PC-3 (cell line): ENCODE measurements around the gene SMYD1. TPM values are rescaled to one million over a fixed set of nuclear protein-coding genes. Genes with fewer than 3 reads are reported as not detected.

Experiments
- ATAC-seq: fragments of 200-7000 bp; cut with Tn5 transposase; 2 replicates; pipeline ENCODE4 v1.9.1; 2020; ENCODE audit warnings: mild to moderate bottlenecking, moderate library complexity
- BruUV-seq: library from RNA; stranded (reverse); fragments of 400-500 nt; replicated peaks from 2 replicates; lab custom pipeline; 2021; lab: Mats Ljungman, UMichigan
- CTCF ChIA-PET: fragments of 300-600 bp; sonication (Branson Sonifier 250); formaldehyde crosslinking; loops from one replicate; lab custom pipeline; 2022; ENCODE audit warnings: antibody characterized with exemption; lab: Charles Lee
- POLR2A ChIA-PET: fragments of 300-600 bp; sonication (Branson Sonifier 250); formaldehyde crosslinking; loops from one replicate; lab custom pipeline; 2022; ENCODE audit warnings: antibody characterized with exemption; ENCODE audit not compliant: unreplicated experiment; lab: Charles Lee
- DNase-seq: peaks from one replicate; pipeline ENCODE4 v3.0.0-alpha.2; 2015
- H2AFZ ChIP-seq: fragments of 300-600 bp; sonication (generic); 2 replicates; pipeline ENCODE4 v1.6.0; 2016; ENCODE audit warnings: antibody characterized with exemption, low read length
- H3F3A ChIP-seq: fragments of 300-600 bp; sonication (generic); one replicate; pipeline ENCODE4 v1.6.0; 2017; ENCODE audit warnings: antibody characterized with exemption, low read length, control low read depth, mild to moderate bottlenecking; ENCODE audit not compliant: unreplicated experiment
- H3K27ac ChIP-seq: fragments of 300-600 bp; sonication (generic); 2 replicates; pipeline ENCODE4 v1.5.1; 2016; ENCODE audit warnings: mild to moderate bottlenecking, low read length
- H3K27me3 ChIP-seq: fragments of 300-600 bp; sonication (generic); 2 replicates; pipeline ENCODE4 v1.6.1; 2016; ENCODE audit warnings: low read length, mixed read lengths
- H3K36me3 ChIP-seq: fragments of 300-600 bp; sonication (generic); 2 replicates; pipeline ENCODE4 v1.6.1; 2016; ENCODE audit warnings: low read depth, mixed run types, low read length, mixed read lengths
- H3K4me1 ChIP-seq: fragments of 300-600 bp; sonication (generic); 2 replicates; pipeline ENCODE4 v1.5.1; 2016; ENCODE audit warnings: low read length; ENCODE audit not compliant: insufficient read depth
- H3K4me2 ChIP-seq: fragments of 300-600 bp; sonication (generic); 2 replicates; pipeline ENCODE4 v1.6.0; 2016; ENCODE audit warnings: low read length
- H3K4me3 ChIP-seq: fragments of 300-600 bp; sonication (generic); 2 replicates; pipeline ENCODE4 v1.5.1; 2016; ENCODE audit warnings: mild to moderate bottlenecking, low read length, mixed read lengths
- H3K79me2 ChIP-seq: fragments of 300-600 bp; sonication (generic); 2 replicates; pipeline ENCODE4 v1.6.1; 2017; ENCODE audit warnings: low read length, mixed read lengths
- H3K9ac ChIP-seq: fragments of 300-600 bp; sonication (generic); 2 replicates; pipeline ENCODE4 v1.6.0; 2016; ENCODE audit warnings: mild to moderate bottlenecking, low read length
- H3K9me2 ChIP-seq: fragments of 300-600 bp; sonication (generic); replicated peaks from 2 replicates; pipeline ENCODE4 v1.6.1; 2016; ENCODE audit warnings: mixed run types, low read length, mixed read lengths
- H3K9me3 ChIP-seq: fragments of 300-600 bp; sonication (generic); 2 replicates; pipeline ENCODE4 v1.6.1; 2016; ENCODE audit warnings: low read length, mixed read lengths
- H4K20me1 ChIP-seq: fragments of 300-600 bp; sonication (generic); 2 replicates; pipeline ENCODE4 v1.6.1; 2016; ENCODE audit warnings: low read length, mixed read lengths
- EZH2 ChIP-seq: fragments of 300-600 bp; sonication (generic); IDR thresholded peaks from one replicate; pipeline ENCODE4 v1.6.1; 2017; ENCODE audit warnings: antibody characterized with exemption, mild to moderate bottlenecking, low read length; ENCODE audit not compliant: unreplicated experiment
- EZH2phosphoT487 ChIP-seq: fragments of 300-600 bp; sonication (generic); IDR thresholded peaks from 2 replicates; pipeline ENCODE4 v1.6.1; 2018; ENCODE audit warnings: mild to moderate bottlenecking, antibody characterized with exemption, low read length, borderline replicate concordance
- intact Hi-C: fragments of 100-400 bp; cut with micrococcal nuclease; formaldehyde crosslinking; loops from 2 replicates; pipeline ENCODE4 v1.9.0; 2023
- total RNA-seq: library from RNA; depleted of rRNA; stranded (reverse); fragments of >200 nt; gene quantifications from 2 replicates; pipeline ENCODE4 v1.2.3, GENCODE V29; 2014
- TF ChIP-seq, protein P1 (sequence below): fragments of 300-600 bp; sonication (generic); conservative IDR thresholded peaks from 2 replicates; pipeline ENCODE4 v1.5.1; 2017; ENCODE audit warnings: antibody characterized with exemption, low read depth, mild to moderate bottlenecking, low read length

Gene SMYD1
- total RNA-seq, 1 experiment from 2014 or later: not detected

DNA sequence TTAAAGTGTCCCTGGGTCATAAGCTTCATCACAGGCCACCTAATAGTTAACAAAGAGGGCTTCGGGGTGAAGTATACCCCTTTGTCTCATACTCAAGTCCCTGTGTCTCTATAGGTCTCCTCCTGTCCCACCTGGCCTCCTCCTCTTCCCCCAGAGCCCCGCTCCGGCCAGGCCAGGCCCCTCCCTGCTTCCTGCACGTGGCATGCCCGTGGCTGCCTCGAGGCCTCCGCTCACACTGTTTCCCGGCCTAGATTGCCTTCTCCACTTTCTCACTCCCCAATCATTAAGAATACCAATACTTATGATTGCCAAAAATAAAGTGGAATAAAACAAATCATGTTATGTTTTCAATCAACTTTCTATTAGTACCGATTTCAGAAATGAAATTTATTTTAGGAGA is 18.8 kb downstream of the SMYD1 start:
- H3K36me3 ChIP-seq: no peaks in the 10 kb centered on the region
- no peaks in the 10 kb centered on the region for H3F3A ChIP-seq
- DNase-seq (no peak), ATAC-seq (no peak)
- H3K9me2 ChIP-seq: no peaks in the 10 kb centered on the region
- H4K20me1 ChIP-seq: no peaks in the 10 kb centered on the region
- no peaks in the 10 kb centered on the region for H3K4me1 ChIP-seq
- no peak overlapping the region for H3K4me2 ChIP-seq
- ChIA-PET POLR2A (no interaction called here), CTCF (no interaction called here)
- no peaks in the 10 kb centered on the region for H3K79me2 ChIP-seq
- TF ChIP-seq EZH2 (no peak), EZH2phosphoT487 (no peak)
- TF ChIP-seq, protein P1, sequence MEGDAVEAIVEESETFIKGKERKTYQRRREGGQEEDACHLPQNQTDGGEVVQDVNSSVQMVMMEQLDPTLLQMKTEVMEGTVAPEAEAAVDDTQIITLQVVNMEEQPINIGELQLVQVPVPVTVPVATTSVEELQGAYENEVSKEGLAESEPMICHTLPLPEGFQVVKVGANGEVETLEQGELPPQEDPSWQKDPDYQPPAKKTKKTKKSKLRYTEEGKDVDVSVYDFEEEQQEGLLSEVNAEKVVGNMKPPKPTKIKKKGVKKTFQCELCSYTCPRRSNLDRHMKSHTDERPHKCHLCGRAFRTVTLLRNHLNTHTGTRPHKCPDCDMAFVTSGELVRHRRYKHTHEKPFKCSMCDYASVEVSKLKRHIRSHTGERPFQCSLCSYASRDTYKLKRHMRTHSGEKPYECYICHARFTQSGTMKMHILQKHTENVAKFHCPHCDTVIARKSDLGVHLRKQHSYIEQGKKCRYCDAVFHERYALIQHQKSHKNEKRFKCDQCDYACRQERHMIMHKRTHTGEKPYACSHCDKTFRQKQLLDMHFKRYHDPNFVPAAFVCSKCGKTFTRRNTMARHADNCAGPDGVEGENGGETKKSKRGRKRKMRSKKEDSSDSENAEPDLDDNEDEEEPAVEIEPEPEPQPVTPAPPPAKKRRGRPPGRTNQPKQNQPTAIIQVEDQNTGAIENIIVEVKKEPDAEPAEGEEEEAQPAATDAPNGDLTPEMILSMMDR: no peak
- no peak overlapping the region for H3K4me3 ChIP-seq
- no peaks in the 10 kb centered on the region for H3K9me3 ChIP-seq
- H3K9ac ChIP-seq: no peak overlapping the region
- H2AFZ ChIP-seq: no peak overlapping the region
- H3K27ac ChIP-seq: no peak overlapping the region
- H3K27me3 ChIP-seq: no peaks in the 10 kb centered on the region
- intact Hi-C loops: no loop called here
- BruUV-seq: no TSS peak

DNA sequence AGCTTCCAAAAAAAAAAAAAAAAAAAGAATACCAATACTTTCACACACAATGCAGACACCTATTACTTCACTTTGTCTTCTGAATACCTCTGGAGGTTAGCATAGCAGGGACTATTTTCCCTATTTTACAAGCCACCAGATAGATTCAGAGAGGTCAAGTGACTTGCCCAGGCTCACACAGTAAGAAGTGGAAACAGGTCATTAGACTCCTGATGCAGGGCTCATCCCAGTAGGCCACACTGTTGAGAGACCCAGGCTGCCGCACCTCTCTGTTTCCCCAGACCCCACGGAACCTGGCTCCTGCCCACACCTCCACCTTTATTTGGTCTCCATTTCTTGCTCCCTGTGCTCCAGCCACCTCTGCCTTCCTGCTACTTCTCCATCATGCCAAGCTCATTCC is 19.4 kb downstream of the SMYD1 start:
- TF ChIP-seq EZH2 (no peak), EZH2phosphoT487 (no peak)
- TF ChIP-seq, protein P1: no peak
- Histone ChIP-seq H3K4me1 (no peaks in the 10 kb centered on the region), H3K79me2 (no peaks in the 10 kb centered on the region), H3F3A (no peaks in the 10 kb centered on the region), H3K9me3 (no peaks in the 10 kb centered on the region), H2AFZ (no peak overlapping the region), H3K9me2 (no peaks in the 10 kb centered on the region), H3K36me3 (no peaks in the 10 kb centered on the region), H3K4me3 (no peak overlapping the region), H3K27me3 (no peaks in the 10 kb centered on the region), H3K4me2 (no peak overlapping the region), H4K20me1 (no peaks in the 10 kb centered on the region), H3K27ac (no peak overlapping the region), H3K9ac (no peak overlapping the region)
- no TSS peak for BruUV-seq
- ATAC-seq (no peak), DNase-seq (no peak)
- intact Hi-C loops: no loop called here
- ChIA-PET POLR2A (no interaction called here), CTCF (no interaction called here)

DNA sequence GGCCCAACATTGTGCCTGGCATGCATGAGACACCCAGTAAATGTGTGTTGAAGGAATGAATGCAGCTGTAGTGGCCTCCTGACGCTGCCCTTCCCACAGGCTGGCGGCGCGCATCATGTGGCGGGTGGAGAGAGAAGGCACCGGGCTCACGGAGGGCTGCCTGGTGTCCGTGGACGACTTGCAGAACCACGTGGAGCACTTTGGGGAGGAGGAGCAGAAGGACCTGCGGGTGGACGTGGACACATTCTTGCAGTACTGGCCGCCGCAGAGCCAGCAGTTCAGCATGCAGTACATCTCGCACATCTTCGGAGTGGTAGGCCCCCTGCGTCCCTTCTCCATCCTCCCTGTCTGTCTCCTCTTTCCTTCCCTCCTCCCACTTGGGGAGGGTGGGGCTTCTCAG is 20.1 kb downstream of the SMYD1 start:
- ATAC-seq (no peak), DNase-seq (no peak)
- H3F3A ChIP-seq: no peaks in the 10 kb centered on the region
- POLR2A ChIA-PET: no interaction called here
- TF ChIP-seq, protein P1: no peak
- TF ChIP-seq EZH2phosphoT487 (no peak), EZH2 (no peak)
- no peak overlapping the region for H3K9ac ChIP-seq
- H4K20me1 ChIP-seq: no peaks in the 10 kb centered on the region
- H2AFZ ChIP-seq: no peak overlapping the region
- intact Hi-C loops: no loop called here
- H3K27ac ChIP-seq: no peak overlapping the region
- CTCF ChIA-PET: no interaction called here
- H3K9me3 ChIP-seq: no peaks in the 10 kb centered on the region
- no peaks in the 10 kb centered on the region for H3K9me2 ChIP-seq
- no peaks in the 10 kb centered on the region for H3K36me3 ChIP-seq
- no peaks in the 10 kb centered on the region for H3K79me2 ChIP-seq
- no peak overlapping the region for H3K4me2 ChIP-seq
- H3K27me3 ChIP-seq: no peaks in the 10 kb centered on the region
- no TSS peak for BruUV-seq
- H3K4me1 ChIP-seq: no peaks in the 10 kb centered on the region
- no peak overlapping the region for H3K4me3 ChIP-seq
